ENCODE results near the gene ADCY4.
"Not testable (repeated sequence)": the region's sequence is repeated elsewhere in the genome, so short reads cannot be mapped to it uniquely, and the experiment has no call there.

Gene ADCY4

GRCh38 chr14:24334431-24335291, at the start of gene ADCY4:
Gene ADCY4, minus strand, starts transcription at chr14:24335071. Its CDS starts 419 bp downstream, at chr14:24334652.
- no peak for FAIRE-seq

GRCh38 chr14:24384169-24384568, 49.3 kb upstream of the ADCY4 start:
- no peak for FAIRE-seq

- FAIRE-seq = no peak
These were observed 47.1 kb upstream of the ADCY4 start for GRCh38 chr14:24382064-24382371.

DNA sequence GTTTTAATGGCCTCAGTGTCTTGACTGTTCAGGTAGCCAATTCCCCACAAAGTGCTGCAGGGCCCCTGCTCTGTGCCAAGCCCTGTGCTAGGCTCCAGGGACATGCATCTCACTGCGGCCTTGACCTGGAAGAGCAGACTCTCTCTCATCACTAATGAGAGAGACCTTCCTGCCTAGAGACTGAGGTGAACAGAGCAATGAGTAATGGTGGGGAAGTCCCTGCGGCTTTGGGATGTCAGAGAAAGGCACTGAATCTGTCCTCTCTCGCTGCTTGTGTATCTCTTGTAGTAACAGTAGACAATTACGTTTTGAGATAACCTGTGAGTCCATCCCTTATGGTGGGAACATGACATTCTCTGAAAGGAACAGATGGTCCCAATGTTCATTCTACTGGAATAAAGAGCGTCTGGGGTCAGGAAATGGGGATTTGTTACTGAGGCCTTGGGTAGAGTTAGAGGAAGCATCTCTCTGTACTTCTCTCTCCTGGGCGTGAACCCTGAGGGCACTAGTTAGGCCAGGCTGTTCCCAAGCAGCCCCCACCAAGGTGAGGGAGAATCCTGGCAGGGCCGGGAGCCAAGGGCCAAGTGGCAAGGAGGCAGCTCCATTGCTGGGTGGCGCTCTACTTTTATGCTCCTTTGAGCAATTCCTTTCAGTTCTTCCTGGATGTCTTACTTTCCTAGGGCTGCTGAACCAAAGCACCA, 46.6 kb upstream of the ADCY4 start:
- FAIRE-seq = no peak

DNA sequence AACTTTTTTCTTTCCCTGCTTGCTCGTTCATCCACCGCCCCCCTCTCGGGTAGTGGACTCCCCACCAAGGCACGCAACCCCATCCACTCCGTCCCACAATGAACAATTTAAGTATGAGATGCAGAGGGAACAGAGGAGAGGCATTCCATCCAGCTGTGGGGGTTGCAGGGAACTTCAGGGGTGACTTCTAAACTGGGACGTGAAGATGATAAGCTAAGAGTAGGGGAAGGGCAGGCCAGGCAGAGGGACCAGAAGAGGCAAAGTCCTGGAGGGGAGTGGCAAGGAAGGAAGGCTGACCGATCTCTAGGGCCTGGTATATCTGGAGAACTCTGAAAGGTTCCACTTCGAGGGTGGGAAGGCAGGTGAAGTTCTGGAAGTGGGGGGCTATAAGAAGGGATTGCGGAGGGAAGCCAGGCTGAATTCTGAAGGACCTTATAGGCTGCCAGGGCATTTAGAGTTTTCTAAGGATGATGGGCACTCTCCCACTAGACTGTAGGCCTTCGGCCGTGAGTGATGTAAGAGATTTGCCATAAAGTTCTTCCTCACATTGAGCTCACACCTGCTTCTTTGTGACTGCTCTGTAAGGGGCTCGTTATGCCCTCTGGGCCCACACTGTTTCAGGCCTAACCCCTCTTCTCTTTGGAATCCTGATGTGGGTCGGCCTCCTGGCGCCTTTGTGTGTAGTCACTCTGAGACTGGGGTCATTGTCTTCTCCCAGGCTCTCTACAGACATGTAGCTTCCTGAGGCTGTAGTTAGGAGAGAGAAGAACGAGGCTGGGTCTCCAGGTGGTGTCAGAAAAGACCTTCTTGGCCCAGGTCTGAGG, 45.2 kb upstream of the ADCY4 start:
- no peak for FAIRE-seq

- FAIRE-seq = no peak
These were observed 44.4 kb upstream of the ADCY4 start for GRCh38 chr14:24378981-24379906.

GRCh38 chr14:24378327-24378726, 43.5 kb upstream of the ADCY4 start:
- FAIRE-seq = no peak

DNA sequence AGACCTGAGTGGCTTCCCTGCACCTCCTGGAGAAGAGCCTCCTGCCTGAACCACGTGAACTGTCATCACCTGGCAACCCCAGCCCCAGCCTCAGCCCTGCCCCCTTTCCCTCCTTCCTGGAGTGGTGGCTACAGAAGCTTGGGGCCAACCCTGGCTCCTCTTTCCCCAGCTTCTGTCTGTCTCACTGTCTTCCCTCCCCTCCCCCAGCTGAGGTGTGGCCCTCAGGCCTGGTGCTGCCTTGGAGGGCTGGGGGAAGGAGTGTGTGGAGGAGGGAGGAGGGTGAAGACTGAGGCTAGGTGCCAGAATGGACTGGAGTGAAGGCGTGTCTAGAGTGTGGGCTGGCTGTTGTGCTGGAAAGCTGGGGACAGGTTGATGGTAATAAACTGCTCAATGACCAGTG, 42.8 kb upstream of the ADCY4 start:
- no peak for FAIRE-seq

DNA sequence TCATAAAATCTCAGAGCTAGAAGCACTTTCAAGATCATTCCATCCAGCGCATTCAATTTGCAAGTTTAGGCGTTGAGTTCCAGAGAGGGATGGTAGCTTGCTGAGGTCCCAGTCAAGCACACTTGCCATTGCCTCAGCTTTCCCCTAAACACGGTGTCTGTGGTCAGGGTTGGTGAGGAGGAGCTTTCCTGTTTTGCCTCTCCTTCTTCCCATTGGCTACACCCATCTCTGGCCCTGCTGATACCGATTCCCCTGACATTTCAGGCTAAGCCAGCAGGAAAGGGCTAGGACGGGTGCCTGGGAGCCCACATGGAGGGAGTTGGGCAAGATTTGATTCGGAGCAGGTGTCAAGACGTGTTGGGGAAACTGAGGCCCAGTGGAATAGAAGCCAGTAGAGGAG, 42.3 kb upstream of the ADCY4 start:
- no peak for FAIRE-seq

GRCh38 chr14:24376448-24377070, 41.7 kb upstream of the ADCY4 start:
- FAIRE-seq = no peak

DNA sequence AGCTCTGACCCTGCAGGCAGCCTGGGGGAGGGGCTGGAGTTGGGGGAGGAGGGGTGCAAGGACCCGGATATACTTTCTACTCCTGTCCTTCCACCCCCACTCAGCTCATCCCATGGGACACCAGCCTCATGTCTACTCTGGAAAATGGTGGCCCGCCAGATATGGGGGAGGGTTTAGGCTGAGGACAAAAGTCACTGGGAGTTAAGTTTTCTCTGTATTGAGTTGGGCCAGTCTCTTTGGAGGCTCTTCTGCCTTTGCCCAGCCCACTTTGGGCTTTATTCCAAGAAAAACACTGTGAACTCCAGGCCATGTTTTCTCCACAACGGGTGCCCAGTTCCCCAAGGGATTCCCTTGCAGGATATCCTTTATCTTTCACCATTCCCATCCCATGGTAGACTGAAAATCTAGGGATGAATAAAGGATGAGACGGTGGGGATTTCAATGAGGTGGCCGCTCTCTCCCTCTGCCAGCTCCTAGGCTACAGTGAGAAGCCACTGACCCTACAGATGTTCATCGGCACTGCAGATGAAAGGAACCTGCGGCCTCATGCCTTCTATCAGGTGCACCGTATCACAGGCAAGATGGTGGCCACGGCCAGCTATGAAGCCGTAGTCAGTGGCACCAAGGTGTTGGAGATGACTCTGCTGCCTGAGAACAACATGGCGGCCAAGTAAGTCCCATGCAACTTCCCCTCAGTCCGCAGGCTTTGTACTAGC, 38.0 kb upstream of the ADCY4 start:
- no peak for FAIRE-seq

DNA sequence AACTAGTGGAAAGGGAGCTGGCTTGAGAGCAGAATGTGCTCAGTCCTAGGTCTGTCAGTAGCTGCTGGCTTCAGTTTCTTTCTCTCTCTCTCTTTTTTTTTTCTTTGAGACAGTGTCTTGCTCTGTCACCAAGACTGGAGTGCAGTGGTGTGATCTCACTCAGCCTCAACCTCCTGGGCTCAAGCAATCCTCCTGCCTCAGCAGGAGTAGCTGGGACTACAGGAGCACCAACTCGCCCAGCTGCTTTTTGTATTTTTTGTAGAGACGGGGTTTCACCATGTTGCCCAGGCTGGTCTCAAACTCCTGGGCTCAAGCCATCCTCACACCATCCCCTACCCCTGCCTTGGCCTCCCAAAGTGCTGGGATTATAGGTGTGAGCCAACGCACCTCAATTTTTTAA, 36.7 kb upstream of the ADCY4 start:
- FAIRE-seq = not testable (repeated sequence)

DNA sequence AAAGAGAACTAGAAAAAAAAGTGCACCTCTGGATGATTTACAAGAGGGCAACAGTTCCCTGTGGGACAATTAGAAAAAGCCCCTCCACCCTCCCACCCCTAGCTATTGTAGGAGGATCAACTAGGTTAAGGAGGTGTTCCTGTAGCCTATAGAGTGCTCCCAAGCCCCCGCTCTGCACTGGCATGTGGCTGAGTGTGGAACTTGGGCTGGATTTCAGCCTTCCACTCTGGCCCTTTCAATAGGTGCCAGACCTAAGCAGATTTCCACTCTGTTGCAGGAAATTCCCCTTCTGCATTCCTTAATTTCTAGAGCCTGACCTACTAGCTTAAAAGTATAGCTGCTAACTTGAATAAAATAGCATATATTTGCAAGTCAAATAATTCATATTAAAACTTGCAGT, 35.9 kb upstream of the ADCY4 start:
- FAIRE-seq = no peak

GRCh38 chr14:24369907-24370687, 35.2 kb upstream of the ADCY4 start:
- no peak for FAIRE-seq

DNA sequence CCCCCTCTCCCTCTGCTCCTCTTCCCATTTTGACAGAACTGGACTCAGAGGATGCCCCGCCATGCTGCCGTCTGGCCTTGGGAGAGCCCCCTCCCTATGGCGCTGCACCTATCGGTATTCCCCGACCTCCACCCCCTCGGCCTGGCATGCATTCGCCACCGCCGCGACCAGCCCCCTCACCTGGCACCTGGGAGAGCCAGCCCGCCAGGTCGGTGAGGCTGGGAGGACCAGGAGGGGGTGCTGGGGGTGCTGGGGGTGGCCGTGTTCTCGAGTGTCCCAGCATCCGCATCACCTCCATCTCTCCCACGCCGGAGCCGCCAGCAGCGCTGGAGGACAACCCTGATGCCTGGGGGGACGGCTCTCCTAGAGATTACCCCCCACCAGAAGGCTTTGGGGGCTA, 34.6 kb upstream of the ADCY4 start:
- no peak for FAIRE-seq

DNA sequence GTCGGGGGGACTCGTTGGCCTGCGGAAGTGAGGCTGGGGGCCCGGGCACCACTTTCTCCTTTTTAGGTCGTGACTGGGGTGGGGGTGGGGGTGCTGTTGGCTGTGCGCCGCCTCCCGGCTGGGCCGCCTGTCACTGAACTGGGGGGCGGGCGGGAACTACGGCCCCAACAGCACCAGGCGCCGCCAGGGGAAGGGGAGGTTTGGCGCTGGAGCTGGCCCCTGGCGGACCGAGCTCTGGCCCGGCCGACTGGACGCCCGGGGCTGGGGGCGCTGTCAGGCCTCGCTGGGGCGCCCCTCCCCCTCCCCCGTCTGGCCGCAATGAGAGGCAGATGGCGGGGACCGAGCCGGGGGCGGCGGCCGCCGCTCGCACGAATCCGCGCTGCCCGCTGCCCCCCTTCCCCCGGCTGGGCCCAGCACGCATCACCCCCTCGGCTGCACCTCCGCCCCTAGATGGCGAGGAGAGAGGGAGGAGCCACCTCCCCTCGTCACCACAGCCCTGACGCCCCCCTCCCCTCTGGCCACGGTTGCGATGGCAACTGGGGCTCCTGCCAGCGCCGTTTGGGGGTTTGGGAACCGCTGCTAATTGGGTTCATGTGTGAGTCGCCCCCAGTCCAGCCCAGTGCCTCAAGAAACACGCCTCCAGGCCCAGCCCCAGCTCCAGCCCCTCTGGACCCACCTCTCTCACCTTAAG, 33.8 kb upstream of the ADCY4 start:
- FAIRE-seq = no peak

DNA sequence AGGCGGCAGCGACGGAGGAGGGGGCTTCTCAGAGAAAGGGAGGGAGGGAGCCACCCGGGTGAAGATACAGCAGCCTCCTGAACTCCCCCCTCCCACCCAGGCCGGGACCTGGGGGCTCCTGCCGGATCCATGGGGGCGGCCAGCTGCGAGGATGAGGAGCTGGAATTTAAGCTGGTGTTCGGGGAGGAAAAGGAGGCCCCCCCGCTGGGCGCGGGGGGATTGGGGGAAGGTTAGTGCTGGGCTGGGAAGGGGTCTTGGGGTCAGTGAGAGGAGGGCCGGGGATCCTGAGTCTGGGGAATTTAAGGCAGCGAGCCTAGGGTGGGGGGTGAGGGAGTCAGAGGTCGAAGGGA, 33.3 kb upstream of the ADCY4 start:
- no peak for FAIRE-seq

- FAIRE-seq = no peak
These were observed 32.8 kb upstream of the ADCY4 start, which contains the start of gene NFATC4 for GRCh38 chr14:24367514-24368211. Gene NFATC4, plus strand, starts transcription at chr14:24368184. Its CDS starts 157 bp downstream, at chr14:24368341.
